PC-3 (cell line): ENCODE measurements around the gene ARF3. TPM values are rescaled to one million over a fixed set of nuclear protein-coding genes. Genes with fewer than 3 reads are reported as not detected.

Source experiments
- ATAC-seq: fragments of 200-7000 bp; cut with Tn5 transposase; 2 replicates; pipeline ENCODE4 v1.9.1; 2020; ENCODE audit warnings: mild to moderate bottlenecking, moderate library complexity
- BruUV-seq: library from RNA; stranded (reverse); fragments of 400-500 nt; replicated peaks from 2 replicates; lab custom pipeline; 2021; lab: Mats Ljungman, UMichigan
- CTCF ChIA-PET: fragments of 300-600 bp; sonication (Branson Sonifier 250); formaldehyde crosslinking; loops from one replicate; lab custom pipeline; 2022; ENCODE audit warnings: antibody characterized with exemption; lab: Charles Lee
- POLR2A ChIA-PET: fragments of 300-600 bp; sonication (Branson Sonifier 250); formaldehyde crosslinking; loops from one replicate; lab custom pipeline; 2022; ENCODE audit warnings: antibody characterized with exemption; ENCODE audit not compliant: unreplicated experiment; lab: Charles Lee
- DNase-seq: peaks from one replicate; pipeline ENCODE4 v3.0.0-alpha.2; 2015
- H2AFZ ChIP-seq: fragments of 300-600 bp; sonication (generic); 2 replicates; pipeline ENCODE4 v1.6.0; 2016; ENCODE audit warnings: antibody characterized with exemption, low read length
- H3F3A ChIP-seq: fragments of 300-600 bp; sonication (generic); one replicate; pipeline ENCODE4 v1.6.0; 2017; ENCODE audit warnings: antibody characterized with exemption, low read length, control low read depth, mild to moderate bottlenecking; ENCODE audit not compliant: unreplicated experiment
- H3K27ac ChIP-seq: fragments of 300-600 bp; sonication (generic); 2 replicates; pipeline ENCODE4 v1.5.1; 2016; ENCODE audit warnings: mild to moderate bottlenecking, low read length
- H3K27me3 ChIP-seq: fragments of 300-600 bp; sonication (generic); 2 replicates; pipeline ENCODE4 v1.6.1; 2016; ENCODE audit warnings: low read length, mixed read lengths
- H3K36me3 ChIP-seq: fragments of 300-600 bp; sonication (generic); 2 replicates; pipeline ENCODE4 v1.6.1; 2016; ENCODE audit warnings: low read depth, mixed run types, low read length, mixed read lengths
- H3K4me1 ChIP-seq: fragments of 300-600 bp; sonication (generic); 2 replicates; pipeline ENCODE4 v1.5.1; 2016; ENCODE audit warnings: low read length; ENCODE audit not compliant: insufficient read depth
- H3K4me2 ChIP-seq: fragments of 300-600 bp; sonication (generic); 2 replicates; pipeline ENCODE4 v1.6.0; 2016; ENCODE audit warnings: low read length
- H3K4me3 ChIP-seq: fragments of 300-600 bp; sonication (generic); 2 replicates; pipeline ENCODE4 v1.5.1; 2016; ENCODE audit warnings: mild to moderate bottlenecking, low read length, mixed read lengths
- H3K79me2 ChIP-seq: fragments of 300-600 bp; sonication (generic); 2 replicates; pipeline ENCODE4 v1.6.1; 2017; ENCODE audit warnings: low read length, mixed read lengths
- H3K9ac ChIP-seq: fragments of 300-600 bp; sonication (generic); 2 replicates; pipeline ENCODE4 v1.6.0; 2016; ENCODE audit warnings: mild to moderate bottlenecking, low read length
- H3K9me2 ChIP-seq: fragments of 300-600 bp; sonication (generic); replicated peaks from 2 replicates; pipeline ENCODE4 v1.6.1; 2016; ENCODE audit warnings: mixed run types, low read length, mixed read lengths
- H3K9me3 ChIP-seq: fragments of 300-600 bp; sonication (generic); 2 replicates; pipeline ENCODE4 v1.6.1; 2016; ENCODE audit warnings: low read length, mixed read lengths
- H4K20me1 ChIP-seq: fragments of 300-600 bp; sonication (generic); 2 replicates; pipeline ENCODE4 v1.6.1; 2016; ENCODE audit warnings: low read length, mixed read lengths
- EZH2 ChIP-seq: fragments of 300-600 bp; sonication (generic); IDR thresholded peaks from one replicate; pipeline ENCODE4 v1.6.1; 2017; ENCODE audit warnings: antibody characterized with exemption, mild to moderate bottlenecking, low read length; ENCODE audit not compliant: unreplicated experiment
- EZH2phosphoT487 ChIP-seq: fragments of 300-600 bp; sonication (generic); IDR thresholded peaks from 2 replicates; pipeline ENCODE4 v1.6.1; 2018; ENCODE audit warnings: mild to moderate bottlenecking, antibody characterized with exemption, low read length, borderline replicate concordance
- intact Hi-C: fragments of 100-400 bp; cut with micrococcal nuclease; formaldehyde crosslinking; loops from 2 replicates; pipeline ENCODE4 v1.9.0; 2023
- total RNA-seq: library from RNA; depleted of rRNA; stranded (reverse); fragments of >200 nt; gene quantifications from 2 replicates; pipeline ENCODE4 v1.2.3, GENCODE V29; 2014
- TF ChIP-seq, protein P1 (sequence below): fragments of 300-600 bp; sonication (generic); conservative IDR thresholded peaks from 2 replicates; pipeline ENCODE4 v1.5.1; 2017; ENCODE audit warnings: antibody characterized with exemption, low read depth, mild to moderate bottlenecking, low read length

ARF3 gene
- total RNA-seq, 1 experiment from 2014 or later, result 85.5 TPM

DNA sequence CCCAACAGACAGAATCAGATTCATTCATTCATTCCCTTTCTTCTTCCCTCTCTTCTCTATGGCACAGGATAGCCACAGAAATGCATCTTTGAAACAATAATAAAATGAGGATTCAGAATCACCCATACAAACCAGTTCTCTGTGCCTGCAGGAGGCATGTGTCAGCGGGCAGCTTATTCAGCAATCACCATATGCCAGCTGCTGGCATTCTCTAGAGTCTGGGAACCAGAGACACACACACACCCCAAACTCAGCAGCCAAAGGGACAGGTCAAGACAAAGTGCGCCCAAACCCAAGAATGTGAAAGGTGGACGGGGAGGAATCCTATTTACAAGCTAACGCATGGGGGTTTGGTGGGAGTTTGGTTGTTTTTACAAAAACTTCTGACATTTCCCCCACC lies 14.1 kb downstream of the ARF3 start:
- peaks cover 59% of the 10 kb centered on the region for H3K79me2 ChIP-seq
- no peaks in the 10 kb centered on the region for H3F3A ChIP-seq
- ChIA-PET CTCF (no interaction called here), POLR2A (interaction anchor here (0.6 kb wide), 1 partner anchor 97 kb away, joined by 3 read pairs; no protein-coding TSS in a partner anchor)
- no peak for DNase-seq
- H4K20me1 ChIP-seq, result peaks cover 12% of the 10 kb centered on the region; the same call in 1 of the 2 replicates
- no peaks in the 10 kb centered on the region for H3K4me1 ChIP-seq
- H2AFZ ChIP-seq, result no peak overlapping the region
- no peak overlapping the region for H3K27ac ChIP-seq
- ATAC-seq, result no peak
- H3K27me3 ChIP-seq, result no peaks in the 10 kb centered on the region
- H3K9me3 ChIP-seq, result no peaks in the 10 kb centered on the region
- no peak overlapping the region for H3K4me3 ChIP-seq
- intact Hi-C loops, result no loop called here
- H3K36me3 ChIP-seq, result peaks cover 23% of the 10 kb centered on the region
- no TSS peak for BruUV-seq
- TF ChIP-seq EZH2 (no peak), EZH2phosphoT487 (no peak)
- TF ChIP-seq, protein P1, sequence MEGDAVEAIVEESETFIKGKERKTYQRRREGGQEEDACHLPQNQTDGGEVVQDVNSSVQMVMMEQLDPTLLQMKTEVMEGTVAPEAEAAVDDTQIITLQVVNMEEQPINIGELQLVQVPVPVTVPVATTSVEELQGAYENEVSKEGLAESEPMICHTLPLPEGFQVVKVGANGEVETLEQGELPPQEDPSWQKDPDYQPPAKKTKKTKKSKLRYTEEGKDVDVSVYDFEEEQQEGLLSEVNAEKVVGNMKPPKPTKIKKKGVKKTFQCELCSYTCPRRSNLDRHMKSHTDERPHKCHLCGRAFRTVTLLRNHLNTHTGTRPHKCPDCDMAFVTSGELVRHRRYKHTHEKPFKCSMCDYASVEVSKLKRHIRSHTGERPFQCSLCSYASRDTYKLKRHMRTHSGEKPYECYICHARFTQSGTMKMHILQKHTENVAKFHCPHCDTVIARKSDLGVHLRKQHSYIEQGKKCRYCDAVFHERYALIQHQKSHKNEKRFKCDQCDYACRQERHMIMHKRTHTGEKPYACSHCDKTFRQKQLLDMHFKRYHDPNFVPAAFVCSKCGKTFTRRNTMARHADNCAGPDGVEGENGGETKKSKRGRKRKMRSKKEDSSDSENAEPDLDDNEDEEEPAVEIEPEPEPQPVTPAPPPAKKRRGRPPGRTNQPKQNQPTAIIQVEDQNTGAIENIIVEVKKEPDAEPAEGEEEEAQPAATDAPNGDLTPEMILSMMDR, result no peak
- H3K9me2 ChIP-seq, result no peaks in the 10 kb centered on the region
- H3K4me2 ChIP-seq, result no peak overlapping the region
- H3K9ac ChIP-seq, result no peak overlapping the region

GRCh38 chr12:48940181-48940580 lies 17.1 kb downstream of the ARF3 start:
- H3K79me2 ChIP-seq, result peaks cover 30% of the 10 kb centered on the region
- no peaks in the 10 kb centered on the region for H3K4me1 ChIP-seq
- CTCF ChIA-PET, result interaction anchor here (0.5 kb wide), 1 partner anchor 10 kb away, joined by 3 read pairs; no protein-coding TSS in a partner anchor
- POLR2A ChIA-PET, result interaction anchor here (0.5 kb wide), 1 partner anchor 821 kb away, joined by 4 read pairs; the partner anchor contains the start of gene PFKM
- no peak overlapping the region for H2AFZ ChIP-seq
- H3K27me3 ChIP-seq, result no peaks in the 10 kb centered on the region
- H3K9me3 ChIP-seq, result no peaks in the 10 kb centered on the region
- H3K36me3 ChIP-seq, result peaks cover 40% of the 10 kb centered on the region
- ATAC-seq, result no peak
- H3K9me2 ChIP-seq, result no peaks in the 10 kb centered on the region
- H4K20me1 ChIP-seq, result peaks cover 14% of the 10 kb centered on the region; the same call in 1 of the 2 replicates
- BruUV-seq, result no TSS peak
- no peak for DNase-seq
- intact Hi-C loops, result no loop called here
- H3K4me3 ChIP-seq, result no peak overlapping the region
- H3K27ac ChIP-seq, result no peak overlapping the region
- H3K4me2 ChIP-seq, result no peak overlapping the region
- TF ChIP-seq EZH2 (no peak), EZH2phosphoT487 (no peak)
- TF ChIP-seq, protein P1, result no peak
- no peaks in the 10 kb centered on the region for H3F3A ChIP-seq
- no peak overlapping the region for H3K9ac ChIP-seq

- ChIA-PET POLR2A (no interaction called here), CTCF (no interaction called here)
- ATAC-seq (no peak), DNase-seq (no peak)
- H3K79me2 ChIP-seq, result peaks cover 20% of the 10 kb centered on the region
- H3K4me2 ChIP-seq, result no peak overlapping the region
- no peak overlapping the region for H3K27ac ChIP-seq
- intact Hi-C loops, result no loop called here
- no peak overlapping the region for H3K9ac ChIP-seq
- H4K20me1 ChIP-seq, result peaks cover 6% of the 10 kb centered on the region; the same call in 1 of the 2 replicates
- no peaks in the 10 kb centered on the region for H3K27me3 ChIP-seq
- H3K36me3 ChIP-seq, result peaks cover 41% of the 10 kb centered on the region
- H3K4me3 ChIP-seq, result no peak overlapping the region
- BruUV-seq, result TSS peak; percentile 9
- TF ChIP-seq EZH2phosphoT487, result no peak
- TF ChIP-seq EZH2, result no peak
- TF ChIP-seq, protein P1, result no peak
- H3F3A ChIP-seq, result no peaks in the 10 kb centered on the region
- no peaks in the 10 kb centered on the region for H3K9me2 ChIP-seq
- H3K9me3 ChIP-seq, result no peaks in the 10 kb centered on the region
- no peak overlapping the region for H2AFZ ChIP-seq
- H3K4me1 ChIP-seq, result no peaks in the 10 kb centered on the region
Measured at GRCh38 chr12:48938805-48939204, 18.5 kb downstream of the ARF3 start.
